ENCODE data around the gene NRXN3. TPM values are rescaled to one million over a fixed set of nuclear protein-coding genes. Genes with fewer than 3 reads are reported as not detected.

The NRXN3 gene
- total RNA-seq, 1 experiment from 2014 or later, result not detected

GRCh38 chr14:78164226-78164853 lies 5.8 kb upstream of the NRXN3 start:
- peak in 1 of 2 experiments; percentile 25 for DNase-seq
- no peaks in the 10 kb centered on the region for H4K20me1 ChIP-seq (ENCODE audit: insufficient read depth)
- H3K79me2 ChIP-seq (ENCODE audit: low read depth), result no peaks in the 10 kb centered on the region
- H3K4me2 ChIP-seq, result no peak overlapping the region
- no peak overlapping the region for H3K27ac ChIP-seq
- no peak overlapping the region for H3K4me3 ChIP-seq
- no peak overlapping the region for H2AFZ ChIP-seq
- H3F3A ChIP-seq (ENCODE audit: insufficient read depth, low read depth), result no peaks in the 10 kb centered on the region
- no peaks in the 10 kb centered on the region for H3K9me2 ChIP-seq (ENCODE audit: insufficient read depth)
- H3K4me1 ChIP-seq (replicated peaks; ENCODE audit: insufficient read depth), result no peaks in the 10 kb centered on the region
- H3K27me3 ChIP-seq (ENCODE audit: insufficient read depth, low read depth), result peaks cover 52% of the 10 kb centered on the region
- POLR2A ChIA-PET (ENCODE audit: unreplicated experiment), result interaction anchor here (0.6 kb wide), 1 partner anchor 23 kb away, joined by 3 read pairs; no protein-coding TSS in a partner anchor
- no peaks in the 10 kb centered on the region for H3K36me3 ChIP-seq (ENCODE audit: low read depth)
- TF ChIP-seq CTCF (conservative IDR thresholded peaks at IDR 0.05) (peak; percentile 63), EZH2 (IDR thresholded peaks at IDR 0.05; ENCODE audit: low read depth) (no peak)
- intact Hi-C loops (cut with micrococcal nuclease; ENCODE audit: unreplicated experiment), result no loop called here
- no peaks in the 10 kb centered on the region for H3K9me3 ChIP-seq (ENCODE audit: insufficient read depth, low read depth)
- BruUV-seq (replicated peaks), result no TSS peak
- CTCF ChIA-PET, result no interaction called here

- Histone ChIP-seq H3F3A (ENCODE audit: insufficient read depth, low read depth) (no peaks in the 10 kb centered on the region), H3K4me2 (no peak overlapping the region), H3K27me3 (ENCODE audit: insufficient read depth, low read depth) (peaks cover 84% of the 10 kb centered on the region), H3K4me1 (replicated peaks; ENCODE audit: insufficient read depth) (no peaks in the 10 kb centered on the region), H3K27ac (no peak overlapping the region), H3K9me2 (ENCODE audit: insufficient read depth) (no peaks in the 10 kb centered on the region), H3K9me3 (ENCODE audit: insufficient read depth, low read depth) (no peaks in the 10 kb centered on the region), H4K20me1 (ENCODE audit: insufficient read depth) (no peaks in the 10 kb centered on the region), H2AFZ (no peak overlapping the region), H3K36me3 (ENCODE audit: low read depth) (no peaks in the 10 kb centered on the region), H3K4me3 (no peak overlapping the region), H3K79me2 (ENCODE audit: low read depth) (no peaks in the 10 kb centered on the region)
- DNase-seq, result no peak
- ChIA-PET CTCF (no interaction called here), POLR2A (ENCODE audit: unreplicated experiment) (no interaction called here)
- BruUV-seq (replicated peaks), result no TSS peak
- TF ChIP-seq CTCF (conservative IDR thresholded peaks at IDR 0.05), result no peak
- TF ChIP-seq EZH2 (IDR thresholded peaks at IDR 0.05; ENCODE audit: low read depth), result no peak
- intact Hi-C loops (cut with micrococcal nuclease; ENCODE audit: unreplicated experiment), result no loop called here
Observed at GRCh38 chr14:78172428-78172827, 2.3 kb downstream of the NRXN3 start.

GRCh38 chr14:78173346-78174035 lies 3.3 kb downstream of the NRXN3 start:
- no peaks in the 10 kb centered on the region for H3K4me1 ChIP-seq (replicated peaks; ENCODE audit: insufficient read depth)
- H3K4me2 ChIP-seq, result no peak overlapping the region
- no peaks in the 10 kb centered on the region for H4K20me1 ChIP-seq (ENCODE audit: insufficient read depth)
- no peaks in the 10 kb centered on the region for H3K36me3 ChIP-seq (ENCODE audit: low read depth)
- ChIA-PET CTCF (no interaction called here), POLR2A (ENCODE audit: unreplicated experiment) (no interaction called here)
- no peak overlapping the region for H2AFZ ChIP-seq
- H3K27me3 ChIP-seq (ENCODE audit: insufficient read depth, low read depth), result peaks cover 86% of the 10 kb centered on the region
- no peak for DNase-seq
- H3F3A ChIP-seq (ENCODE audit: insufficient read depth, low read depth), result no peaks in the 10 kb centered on the region
- TF ChIP-seq CTCF (conservative IDR thresholded peaks at IDR 0.05), result no peak
- TF ChIP-seq EZH2 (IDR thresholded peaks at IDR 0.05; ENCODE audit: low read depth), result no peak
- H3K9me3 ChIP-seq (ENCODE audit: insufficient read depth, low read depth), result no peaks in the 10 kb centered on the region
- intact Hi-C loops (cut with micrococcal nuclease; ENCODE audit: unreplicated experiment), result no loop called here
- no peaks in the 10 kb centered on the region for H3K79me2 ChIP-seq (ENCODE audit: low read depth)
- no peak overlapping the region for H3K4me3 ChIP-seq
- no TSS peak for BruUV-seq (replicated peaks)
- H3K27ac ChIP-seq, result no peak overlapping the region
- H3K9me2 ChIP-seq (ENCODE audit: insufficient read depth), result no peaks in the 10 kb centered on the region

All from PC-9 (cell line).